H1 (cell line): ENCODE results near the gene NLRC3.

Experiments used
- BCL11A ChIP-seq, 2 experiments: IDR thresholded peaks; one replicate each; pipeline ENCODE4 v1.6.1; 2011; ENCODE audit warnings: low read depth in 2 of 2, low read length in 2 of 2, mild to moderate bottlenecking in 2 of 2
- EP300 ChIP-seq, 2 experiments: IDR thresholded peaks; 1 replicate in 1 of 2; 2 replicates in 1 of 2; pipeline ENCODE4 v1.6.1; 2011 to 2012; ENCODE audit warnings: low read depth in 2 of 2, low read length in 2 of 2, mild to moderate bottlenecking in 2 of 2, borderline replicate concordance in 1 of 2, inconsistent platforms in 1 of 2, moderate library complexity in 1 of 2
- JUN ChIP-seq: IDR thresholded peaks from 2 replicates; pipeline ENCODE4 v1.6.1; 2011; ENCODE audit warnings: low read depth, mild to moderate bottlenecking, improper control_type of control experiment, low read length
- MAX ChIP-seq: IDR thresholded peaks from 2 replicates; pipeline ENCODE4 v1.6.1; 2012; ENCODE audit warnings: inconsistent platforms
- POLR2A ChIP-seq, 2 experiments: IDR thresholded peaks; 1 replicate in 1 of 2; 2 replicates in 1 of 2; pipeline ENCODE4 v1.6.1; 2011; ENCODE audit warnings: low read depth in 2 of 2, low read length in 2 of 2, mild to moderate bottlenecking in 2 of 2; ENCODE audit errors: control extremely low read depth in 1 of 2
- POLR2AphosphoS5 ChIP-seq: IDR thresholded peaks from 2 replicates; pipeline ENCODE4 v1.6.1; 2011; ENCODE audit warnings: low read depth, low read length
- RAD21 ChIP-seq, 2 experiments: IDR thresholded peaks in 1 of 2; conservative IDR thresholded peaks in 1 of 2; 2 replicates each; pipeline ENCODE4 v1.6.1; 2011; ENCODE audit warnings: low read depth in 2 of 2, low read length in 2 of 2, improper control_type of control experiment in 1 of 2, inconsistent platforms in 1 of 2, mild to moderate bottlenecking in 1 of 2, moderate library complexity in 1 of 2
- SIN3A ChIP-seq, 2 experiments: IDR thresholded peaks in 1 of 2; conservative IDR thresholded peaks in 1 of 2; 2 replicates each; pipeline ENCODE4 v1.6.1; 2011 to 2012; ENCODE audit warnings: low read length in 2 of 2, improper control_type of control experiment in 1 of 2, low read depth in 1 of 2, mild to moderate bottlenecking in 1 of 2
- SP1 ChIP-seq: IDR thresholded peaks from 2 replicates; pipeline ENCODE4 v1.6.1; 2011; ENCODE audit warnings: low read depth, low read length
- TAF7 ChIP-seq: optimal IDR thresholded peaks from 2 replicates; pipeline ENCODE3; 2011; ENCODE audit warnings: low read depth, mild to moderate bottlenecking, inconsistent platforms, low read length, moderate library complexity, borderline replicate concordance
- TF ChIP-seq, protein P1 (sequence below): IDR thresholded peaks from 2 replicates; pipeline ENCODE4 v1.6.1; 2011; ENCODE audit warnings: low read length, improper control_type of control experiment
- TF ChIP-seq, protein P2 (sequence below), 3 experiments: IDR thresholded peaks; 1 replicate in 2 of 3; 2 replicates in 1 of 3; pipeline versions ENCODE4 v1.5.1 to v1.6.1; 2011; ENCODE audit warnings: low read length in 3 of 3, mild to moderate bottlenecking in 3 of 3, inconsistent platforms in 2 of 3, low read depth in 1 of 3, moderate library complexity in 1 of 3; ENCODE audit not compliant: insufficient read depth in 1 of 3; ENCODE audit errors: control extremely low read depth in 1 of 3

GRCh38 chr16:3529175-3529574, 48.0 kb downstream of the NLRC3 start:
- TF ChIP-seq JUN = no peak
- no peak for TF ChIP-seq BCL11A (IDR thresholded peaks at IDR 0.05; ENCODE audit: low read depth in 2 of 2, low read length in 2 of 2)
- no peak for TF ChIP-seq POLR2A (IDR thresholded peaks at IDR 0.05; ENCODE audit: control extremely low read depth in 1 of 2, low read depth in 2 of 2, low read length in 2 of 2)
- TF ChIP-seq, protein P1, sequence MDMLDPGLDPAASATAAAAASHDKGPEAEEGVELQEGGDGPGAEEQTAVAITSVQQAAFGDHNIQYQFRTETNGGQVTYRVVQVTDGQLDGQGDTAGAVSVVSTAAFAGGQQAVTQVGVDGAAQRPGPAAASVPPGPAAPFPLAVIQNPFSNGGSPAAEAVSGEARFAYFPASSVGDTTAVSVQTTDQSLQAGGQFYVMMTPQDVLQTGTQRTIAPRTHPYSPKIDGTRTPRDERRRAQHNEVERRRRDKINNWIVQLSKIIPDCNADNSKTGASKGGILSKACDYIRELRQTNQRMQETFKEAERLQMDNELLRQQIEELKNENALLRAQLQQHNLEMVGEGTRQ = no peak
- TF ChIP-seq, protein P2, sequence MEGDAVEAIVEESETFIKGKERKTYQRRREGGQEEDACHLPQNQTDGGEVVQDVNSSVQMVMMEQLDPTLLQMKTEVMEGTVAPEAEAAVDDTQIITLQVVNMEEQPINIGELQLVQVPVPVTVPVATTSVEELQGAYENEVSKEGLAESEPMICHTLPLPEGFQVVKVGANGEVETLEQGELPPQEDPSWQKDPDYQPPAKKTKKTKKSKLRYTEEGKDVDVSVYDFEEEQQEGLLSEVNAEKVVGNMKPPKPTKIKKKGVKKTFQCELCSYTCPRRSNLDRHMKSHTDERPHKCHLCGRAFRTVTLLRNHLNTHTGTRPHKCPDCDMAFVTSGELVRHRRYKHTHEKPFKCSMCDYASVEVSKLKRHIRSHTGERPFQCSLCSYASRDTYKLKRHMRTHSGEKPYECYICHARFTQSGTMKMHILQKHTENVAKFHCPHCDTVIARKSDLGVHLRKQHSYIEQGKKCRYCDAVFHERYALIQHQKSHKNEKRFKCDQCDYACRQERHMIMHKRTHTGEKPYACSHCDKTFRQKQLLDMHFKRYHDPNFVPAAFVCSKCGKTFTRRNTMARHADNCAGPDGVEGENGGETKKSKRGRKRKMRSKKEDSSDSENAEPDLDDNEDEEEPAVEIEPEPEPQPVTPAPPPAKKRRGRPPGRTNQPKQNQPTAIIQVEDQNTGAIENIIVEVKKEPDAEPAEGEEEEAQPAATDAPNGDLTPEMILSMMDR (IDR thresholded peaks at IDR 0.05; ENCODE audit: control extremely low read depth in 1 of 3, insufficient read depth in 1 of 3, low read depth in 1 of 3, low read length in 3 of 3) = no peak
- TF ChIP-seq SIN3A (conservative IDR thresholded peaks at IDR 0.05 in 1 of 2, IDR thresholded peaks at IDR 0.05 in 1 of 2; ENCODE audit: low read depth in 1 of 2, low read length in 2 of 2) = no peak
- TF ChIP-seq TAF7 = no peak
- no peak for TF ChIP-seq MAX
- no peak for TF ChIP-seq EP300 (IDR thresholded peaks at IDR 0.05; ENCODE audit: borderline replicate concordance in 1 of 2, low read depth in 2 of 2, low read length in 2 of 2)
- no peak for TF ChIP-seq RAD21 (IDR thresholded peaks at IDR 0.05 in 1 of 2, conservative IDR thresholded peaks at IDR 0.05 in 1 of 2; ENCODE audit: low read depth in 2 of 2, low read length in 2 of 2)
- TF ChIP-seq SP1 = no peak
- no peak for TF ChIP-seq POLR2AphosphoS5
